Mammary epithelial cell (primary cell): ENCODE results near the gene SNX1.
A peak's percentile ranks its signal among the peaks of the same experiment; 100 is the strongest.

Experiments used
- EZH2 ChIP-seq: IDR thresholded peaks from 2 replicates; pipeline ENCODE4 v1.6.1; 2012; ENCODE audit warnings: low read length, inconsistent platforms, borderline replicate concordance
- TF ChIP-seq, protein P1 (sequence below), 2 donors: IDR thresholded peaks in 1 of 2; conservative IDR thresholded peaks in 1 of 2; 2 replicates each; pipeline ENCODE4 v1.5.1; 2011 to 2012; ENCODE audit warnings: inconsistent platforms in 2 of 2, low read length in 2 of 2, mild to moderate bottlenecking in 2 of 2, control low read depth in 1 of 2, low read depth in 1 of 2; ENCODE audit not compliant: insufficient read depth in 1 of 2; ENCODE audit errors: extremely low read depth in 1 of 2

DNA sequence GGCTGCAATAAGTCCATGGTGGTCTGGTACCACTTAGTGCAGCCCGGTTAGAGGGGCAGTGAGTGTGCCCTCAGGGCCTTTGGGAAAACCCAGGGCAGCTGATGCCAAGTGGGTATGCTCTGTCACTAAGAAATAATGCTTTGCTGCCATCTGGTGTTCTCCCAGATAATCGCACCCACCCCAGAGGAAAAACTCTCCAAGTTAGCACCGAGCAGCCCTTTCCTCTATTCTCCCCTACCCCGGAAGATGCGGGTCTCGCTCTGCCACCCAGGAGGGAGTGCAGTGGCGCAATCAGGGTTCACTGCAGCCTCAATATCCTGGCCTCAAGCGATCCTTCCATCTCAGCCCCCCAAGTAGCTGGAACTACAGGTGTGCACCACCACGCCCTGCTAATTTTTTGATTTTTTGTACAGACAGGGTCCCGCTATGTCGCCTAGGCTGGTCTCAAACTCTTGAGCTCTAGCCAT, 28.2 kb upstream of the SNX1 start:
- TF ChIP-seq, protein P1, sequence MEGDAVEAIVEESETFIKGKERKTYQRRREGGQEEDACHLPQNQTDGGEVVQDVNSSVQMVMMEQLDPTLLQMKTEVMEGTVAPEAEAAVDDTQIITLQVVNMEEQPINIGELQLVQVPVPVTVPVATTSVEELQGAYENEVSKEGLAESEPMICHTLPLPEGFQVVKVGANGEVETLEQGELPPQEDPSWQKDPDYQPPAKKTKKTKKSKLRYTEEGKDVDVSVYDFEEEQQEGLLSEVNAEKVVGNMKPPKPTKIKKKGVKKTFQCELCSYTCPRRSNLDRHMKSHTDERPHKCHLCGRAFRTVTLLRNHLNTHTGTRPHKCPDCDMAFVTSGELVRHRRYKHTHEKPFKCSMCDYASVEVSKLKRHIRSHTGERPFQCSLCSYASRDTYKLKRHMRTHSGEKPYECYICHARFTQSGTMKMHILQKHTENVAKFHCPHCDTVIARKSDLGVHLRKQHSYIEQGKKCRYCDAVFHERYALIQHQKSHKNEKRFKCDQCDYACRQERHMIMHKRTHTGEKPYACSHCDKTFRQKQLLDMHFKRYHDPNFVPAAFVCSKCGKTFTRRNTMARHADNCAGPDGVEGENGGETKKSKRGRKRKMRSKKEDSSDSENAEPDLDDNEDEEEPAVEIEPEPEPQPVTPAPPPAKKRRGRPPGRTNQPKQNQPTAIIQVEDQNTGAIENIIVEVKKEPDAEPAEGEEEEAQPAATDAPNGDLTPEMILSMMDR (conservative IDR thresholded peaks at IDR 0.05 in 1 of 2, IDR thresholded peaks at IDR 0.05 in 1 of 2; ENCODE audit: extremely low read depth in 1 of 2, insufficient read depth in 1 of 2, low read depth in 1 of 2, low read length in 2 of 2) = peak; percentile 59 to 82
- no peak for TF ChIP-seq EZH2
